ENCODE data around the gene LIN52. TPM values are rescaled to one million over a fixed set of nuclear protein-coding genes. Genes with fewer than 3 reads are reported as not detected.
"Not testable (repeated sequence)": the region's sequence is repeated elsewhere in the genome, so short reads cannot be mapped to it uniquely, and the experiment has no call there.

The LIN52 gene
- polyA plus RNA-seq, 2 of the 4 experiments (the other 2 are of a cell fraction), result 9.3 to 10.8 TPM

DNA sequence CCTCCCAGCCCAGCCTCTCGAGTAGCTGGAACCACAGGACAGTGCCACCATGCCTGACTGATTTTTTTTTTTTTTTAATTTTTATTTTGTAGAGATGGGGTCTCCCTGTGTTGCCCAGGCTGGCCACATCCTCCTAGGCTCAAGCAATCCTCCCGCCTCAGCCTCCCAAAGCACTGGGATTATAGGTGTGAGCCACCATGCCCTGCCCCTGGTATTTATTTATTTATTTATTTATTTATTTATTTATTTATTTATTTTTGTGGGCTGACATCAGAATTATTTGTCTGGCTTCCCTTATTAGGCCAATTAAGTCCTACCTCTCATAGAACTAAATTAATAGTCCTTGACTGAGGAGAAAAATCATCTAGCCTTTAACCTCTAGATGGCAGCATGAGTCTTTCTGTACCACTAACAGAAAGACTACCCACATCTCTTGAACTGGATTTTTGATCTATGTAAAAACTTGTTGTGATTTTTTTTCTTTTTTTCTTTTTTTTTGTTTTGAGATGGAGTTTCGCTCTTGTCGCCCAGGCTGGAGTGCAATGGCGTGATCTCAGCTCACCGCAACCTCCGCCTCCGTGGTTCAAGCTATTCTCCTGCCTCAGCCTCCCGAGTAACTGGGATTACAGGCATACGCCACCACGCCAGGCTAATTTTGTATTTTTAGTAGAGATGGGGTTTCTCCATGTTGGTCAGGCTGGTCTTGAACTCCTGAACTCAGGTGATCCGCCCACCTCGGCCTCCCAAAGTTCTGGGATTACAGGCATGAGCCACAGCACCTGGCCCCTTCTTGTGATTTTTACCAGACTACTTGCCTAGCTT is 26.9 kb downstream of the LIN52 start:
- TF ChIP-seq RAD21 (conservative IDR thresholded peaks at IDR 0.05 in 1 of 2, IDR thresholded peaks at IDR 0.05 in 1 of 2) (peak; percentile 76), ZC3H11A (IDR thresholded peaks at IDR 0.05) (peak; percentile 36; the same call in 1 of the 2 replicates), SMC3 (IDR thresholded peaks at IDR 0.05) (peak; percentile 49)
- TF ChIP-seq, protein P1, sequence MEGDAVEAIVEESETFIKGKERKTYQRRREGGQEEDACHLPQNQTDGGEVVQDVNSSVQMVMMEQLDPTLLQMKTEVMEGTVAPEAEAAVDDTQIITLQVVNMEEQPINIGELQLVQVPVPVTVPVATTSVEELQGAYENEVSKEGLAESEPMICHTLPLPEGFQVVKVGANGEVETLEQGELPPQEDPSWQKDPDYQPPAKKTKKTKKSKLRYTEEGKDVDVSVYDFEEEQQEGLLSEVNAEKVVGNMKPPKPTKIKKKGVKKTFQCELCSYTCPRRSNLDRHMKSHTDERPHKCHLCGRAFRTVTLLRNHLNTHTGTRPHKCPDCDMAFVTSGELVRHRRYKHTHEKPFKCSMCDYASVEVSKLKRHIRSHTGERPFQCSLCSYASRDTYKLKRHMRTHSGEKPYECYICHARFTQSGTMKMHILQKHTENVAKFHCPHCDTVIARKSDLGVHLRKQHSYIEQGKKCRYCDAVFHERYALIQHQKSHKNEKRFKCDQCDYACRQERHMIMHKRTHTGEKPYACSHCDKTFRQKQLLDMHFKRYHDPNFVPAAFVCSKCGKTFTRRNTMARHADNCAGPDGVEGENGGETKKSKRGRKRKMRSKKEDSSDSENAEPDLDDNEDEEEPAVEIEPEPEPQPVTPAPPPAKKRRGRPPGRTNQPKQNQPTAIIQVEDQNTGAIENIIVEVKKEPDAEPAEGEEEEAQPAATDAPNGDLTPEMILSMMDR (IDR thresholded peaks at IDR 0.05), result peak; percentile 74
- H3K9me3 ChIP-seq, FAIRE-seq, H3K4me3 ChIP-seq, H3K4me2 ChIP-seq, POLR2A ChIA-PET, H3K27ac ChIP-seq, H3K4me1 ChIP-seq: not testable (repeated sequence)
- CTCF ChIA-PET, result interaction anchor here (0.6 to 5.4 kb wide), 39 partner anchors 9 to 1525 kb away, joined by 3 to 53 read pairs (median 4); partner anchors contain the start of gene ALDH6A1
- peak; percentile 46 to 55 for DNase-seq (ENCODE audit: low read depth in 1 of 2, low spot score in 1 of 2)
- WGBS (ENCODE audit: missing lambda C conversion rate), result 79% methylated on average over 13 of the region's 13 CpGs
- peak; percentile 80 to 89; a peak in 5 of 6 replicates for ATAC-seq

GRCh38 chr14:74125487-74125886 is 40.7 kb downstream of the LIN52 start:
- ATAC-seq; DNase-seq (ENCODE audit: low read depth in 1 of 2, low spot score in 1 of 2); H3K27ac ChIP-seq; CTCF ChIA-PET; H3K9me3 ChIP-seq; H3K4me2 ChIP-seq; POLR2A ChIA-PET; H3K4me3 ChIP-seq; H3K4me1 ChIP-seq; FAIRE-seq: not testable (repeated sequence)
- WGBS (ENCODE audit: missing lambda C conversion rate), result 70% methylated on average over 4 of the region's 5 CpGs

GRCh38 chr14:74126315-74127013 is 41.7 kb downstream of the LIN52 start:
- Histone ChIP-seq H3K4me1 (no peaks in the 10 kb centered on the region), H3K9me3 (0 out of 3 replicates have a peak, but pooled peaks cover 3% of the 10 kb centered on the region), H3K27ac (no peak overlapping the region), H3K4me2 (no peak overlapping the region), H3K4me3 (no peak overlapping the region)
- ChIA-PET CTCF (interaction anchor here (1.1 kb wide), 1 partner anchor 131 kb away, joined by 3 read pairs; no protein-coding TSS in a partner anchor), POLR2A (no interaction called here)
- TF ChIP-seq, protein P2, sequence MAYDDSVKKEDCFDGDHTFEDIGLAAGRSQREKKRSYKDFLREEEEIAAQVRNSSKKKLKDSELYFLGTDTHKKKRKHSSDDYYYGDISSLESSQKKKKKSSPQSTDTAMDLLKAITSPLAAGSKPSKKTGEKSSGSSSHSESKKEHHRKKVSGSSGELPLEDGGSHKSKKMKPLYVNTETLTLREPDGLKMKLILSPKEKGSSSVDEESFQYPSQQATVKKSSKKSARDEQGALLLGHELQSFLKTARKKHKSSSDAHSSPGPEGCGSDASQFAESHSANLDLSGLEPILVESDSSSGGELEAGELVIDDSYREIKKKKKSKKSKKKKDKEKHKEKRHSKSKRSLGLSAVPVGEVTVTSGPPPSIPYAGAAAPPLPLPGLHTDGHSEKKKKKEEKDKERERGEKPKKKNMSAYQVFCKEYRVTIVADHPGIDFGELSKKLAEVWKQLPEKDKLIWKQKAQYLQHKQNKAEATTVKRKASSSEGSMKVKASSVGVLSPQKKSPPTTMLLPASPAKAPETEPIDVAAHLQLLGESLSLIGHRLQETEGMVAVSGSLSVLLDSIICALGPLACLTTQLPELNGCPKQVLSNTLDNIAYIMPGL (CRISPR knock-in tag; IDR thresholded peaks at IDR 0.05; ENCODE audit: borderline replicate concordance), result no peak
- TF ChIP-seq MYC (IDR thresholded peaks at IDR 0.05; ENCODE audit: borderline replicate concordance, low read length) (no peak), CEBPB (IDR thresholded peaks at IDR 0.05) (0 out of 4 replicates have a peak, but pooled peaks of 1 of the 2 experiments have one; percentile 27), ZFP36 (IDR thresholded peaks at IDR 0.05; ENCODE audit: borderline replicate concordance, partially characterized antibody) (no peak), EHF (CRISPR knock-in tag; IDR thresholded peaks at IDR 0.05) (no peak), TFCP2L1 (CRISPR knock-in tag; IDR thresholded peaks at IDR 0.05) (no peak)
- ATAC-seq (no peak), FAIRE-seq (peak; percentile 23), DNase-seq (ENCODE audit: low read depth in 1 of 2, low spot score in 1 of 2) (no peak)
- WGBS (ENCODE audit: missing lambda C conversion rate), result 94% methylated on average over 1 of the region's 1 CpG

DNA sequence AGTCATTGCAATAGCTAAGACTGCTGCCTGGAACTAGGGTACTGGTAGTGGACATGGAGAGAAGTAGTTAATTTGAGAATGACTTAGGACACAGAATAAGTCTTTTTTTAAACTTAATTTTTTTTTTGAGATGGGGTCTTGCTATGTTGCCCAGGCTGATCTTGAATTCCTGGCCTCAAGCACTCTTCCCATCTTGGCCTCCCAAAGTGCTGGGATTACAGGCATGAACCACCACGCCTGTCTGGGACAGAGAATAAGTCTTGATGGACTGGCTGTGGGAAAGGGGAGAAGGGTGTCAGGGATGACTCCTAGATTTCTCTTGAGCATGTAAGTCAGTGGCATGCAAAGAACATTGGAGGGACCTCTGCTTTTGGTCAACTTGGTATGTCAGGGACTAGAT is 42.9 kb downstream of the LIN52 start:
- H3K4me1 ChIP-seq, result no peaks in the 10 kb centered on the region
- no peak overlapping the region for H3K27ac ChIP-seq
- 0 out of 3 replicates have a peak, but pooled peaks cover 3% of the 10 kb centered on the region for H3K9me3 ChIP-seq
- ATAC-seq (no peak), FAIRE-seq (no peak), DNase-seq (ENCODE audit: low read depth in 1 of 2, low spot score in 1 of 2) (no peak)
- no peak overlapping the region for H3K4me3 ChIP-seq
- H3K4me2 ChIP-seq, result no peak overlapping the region
- WGBS (ENCODE audit: missing lambda C conversion rate), result 87% methylated on average over 1 of the region's 1 CpG
- POLR2A ChIA-PET, result no interaction called here
- CTCF ChIA-PET, result interaction anchor here (0.8 to 2.3 kb wide), 6 partner anchors 9 to 166 kb away, joined by 3 to 11 read pairs (median 4); no protein-coding TSS in a partner anchor
- TF ChIP-seq HDAC2 (IDR thresholded peaks at IDR 0.05), result no peak
- no peak for TF ChIP-seq ATOH8 (CRISPR knock-in tag; IDR thresholded peaks at IDR 0.05; ENCODE audit: low read depth)
- TF ChIP-seq JUN (IDR thresholded peaks at IDR 0.05), result no peak
- TF ChIP-seq FOSL2 (IDR thresholded peaks at IDR 0.05), result no peak
- TF ChIP-seq FOSL2 (CRISPR knock-in tag; IDR thresholded peaks at IDR 0.05), result no peak
- no peak for TF ChIP-seq TP53 (CRISPR knock-in tag; IDR thresholded peaks at IDR 0.05)
- no peak for TF ChIP-seq FOXS1 (CRISPR knock-in tag; IDR thresholded peaks at IDR 0.05)
- TF ChIP-seq ZSCAN20 (CRISPR knock-in tag; IDR thresholded peaks at IDR 0.05), result no peak
- no peak for TF ChIP-seq HOXB13 (CRISPR knock-in tag; IDR thresholded peaks at IDR 0.05; ENCODE audit: low read depth)
- TF ChIP-seq SMC3 (IDR thresholded peaks at IDR 0.05), result no peak
- TF ChIP-seq EHF (CRISPR knock-in tag; IDR thresholded peaks at IDR 0.05), result no peak
- TF ChIP-seq RNF2 (IDR thresholded peaks at IDR 0.05; ENCODE audit: borderline replicate concordance, low read depth), result no peak
- TF ChIP-seq, protein P3, sequence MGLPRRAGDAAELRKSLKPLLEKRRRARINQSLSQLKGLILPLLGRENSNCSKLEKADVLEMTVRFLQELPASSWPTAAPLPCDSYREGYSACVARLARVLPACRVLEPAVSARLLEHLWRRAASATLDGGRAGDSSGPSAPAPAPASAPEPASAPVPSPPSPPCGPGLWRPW (IDR thresholded peaks at IDR 0.05), result no peak
- no peak for TF ChIP-seq USF2 (IDR thresholded peaks at IDR 0.05)
